Hepatocyte (in vitro differentiated cells): Measurements from ENCODE around the gene TAF5. TPM values are rescaled to one million over a fixed set of nuclear protein-coding genes. Genes with fewer than 3 reads are reported as not detected.

ENCODE experiments used
- DNase-seq: peaks from one replicate; pipeline ENCODE4 v3.0.0-alpha.2; 2016; ENCODE audit warnings: low spot score
- H2AFZ ChIP-seq: fragments of 200-600 bp; sonication (generic); 2 replicates; pipeline ENCODE4 v1.6.0; 2016; ENCODE audit warnings: antibody characterized with exemption, mild to moderate bottlenecking
- H3K27ac ChIP-seq: fragments of 200-600 bp; sonication (generic); 2 replicates; pipeline ENCODE4 v1.5.1; 2016; ENCODE audit warnings: mild to moderate bottlenecking
- H3K27me3 ChIP-seq: fragments of 200-600 bp; sonication (generic); 2 replicates; pipeline ENCODE4 v1.6.1; 2016
- H3K36me3 ChIP-seq: fragments of 200-600 bp; sonication (generic); replicated peaks from 2 replicates; pipeline ENCODE4 v1.5.1; 2016; ENCODE audit warnings: low read depth; ENCODE audit not compliant: insufficient read depth
- H3K4me1 ChIP-seq: fragments of 200-600 bp; sonication (generic); 2 replicates; pipeline ENCODE4 v1.5.1; 2016; ENCODE audit warnings: mild to moderate bottlenecking, moderate library complexity; ENCODE audit not compliant: insufficient read depth
- H3K4me2 ChIP-seq: fragments of 200-600 bp; sonication (generic); 2 replicates; pipeline ENCODE4 v1.6.0; 2016
- H3K4me3 ChIP-seq: fragments of 200-600 bp; sonication (generic); 2 replicates; pipeline ENCODE4 v1.5.1; 2016; ENCODE audit warnings: mild to moderate bottlenecking
- H3K79me2 ChIP-seq: fragments of 200-600 bp; sonication (generic); 2 replicates; pipeline ENCODE4 v1.6.0; 2017; ENCODE audit warnings: mild to moderate bottlenecking
- H3K9me2 ChIP-seq: fragments of 200-600 bp; sonication (generic); replicated peaks from 2 replicates; pipeline ENCODE4 v1.6.0; 2017; ENCODE audit warnings: mild to moderate bottlenecking; ENCODE audit not compliant: insufficient read depth
- H3K9me3 ChIP-seq: fragments of 200-600 bp; sonication (generic); 2 replicates; pipeline ENCODE4 v1.5.1; 2016; ENCODE audit warnings: low read depth, mild to moderate bottlenecking
- H4K20me1 ChIP-seq: fragments of 200-600 bp; sonication (generic); 2 replicates; pipeline ENCODE4 v1.6.0; 2016; ENCODE audit warnings: mild to moderate bottlenecking; ENCODE audit not compliant: insufficient read depth, poor library complexity, severe bottlenecking
- CTCF ChIP-seq: fragments of 200-600 bp; sonication (generic); IDR thresholded peaks from 2 replicates; pipeline ENCODE4 v1.5.1; 2016; ENCODE audit warnings: antibody characterized with exemption, mild to moderate bottlenecking; ENCODE audit not compliant: poor library complexity
- EZH2 ChIP-seq: fragments of 200-600 bp; sonication (generic); IDR thresholded peaks from 2 replicates; pipeline ENCODE4 v1.6.1; 2016; ENCODE audit warnings: antibody characterized with exemption, mild to moderate bottlenecking, borderline replicate concordance
- EZH2phosphoT487 ChIP-seq: fragments of 200-600 bp; sonication (generic); IDR thresholded peaks from one replicate; pipeline ENCODE4 v1.6.1; 2018; ENCODE audit warnings: antibody characterized with exemption, mild to moderate bottlenecking, low read depth, moderate library complexity; ENCODE audit not compliant: unreplicated experiment, severe bottlenecking
- WGBS: methylation state at CpG from one replicate; pipeline ENCODE4 v1.1.6; 2016; ENCODE audit warnings: low lambda C conversion rate; ENCODE audit errors: missing lambda C conversion rate; 5-methylcytosine and 5-hydroxymethylcytosine counted together
- polyA plus RNA-seq: library from polyadenylated mRNA; unstranded; fragments of >200 nt; fragmentation: Nextera tagmentation; extraction: Ambion mirVana; gene quantifications from 2 replicates; pipeline ENCODE4 v1.2.1, GENCODE V29; 2016
- total RNA-seq: library from RNA; depleted of rRNA; stranded (reverse); fragments of >200 nt; gene quantifications from 2 replicates; pipeline ENCODE4 v1.2.3, GENCODE V29; 2014

Gene TAF5
- total and polyA plus RNA-seq, 2 experiments from 2014 or later, result 5.4 to 6.6 TPM

GRCh38 chr10:103394180-103394579 is 26.4 kb downstream of the TAF5 start:
- Histone ChIP-seq H3K27me3 (no peaks in the 10 kb centered on the region), H4K20me1 (peaks cover 9% of the 10 kb centered on the region), H3K79me2 (peaks cover 66% of the 10 kb centered on the region), H3K9me2 (no peaks in the 10 kb centered on the region), H3K4me2 (peak overlapping the region; percentile 88), H3K4me1 (peaks cover 14% of the 10 kb centered on the region), H3K4me3 (no peak overlapping the region), H3K36me3 (no peaks in the 10 kb centered on the region), H3K9me3 (no peaks in the 10 kb centered on the region), H2AFZ (no peak overlapping the region), H3K27ac (no peak overlapping the region)
- 96% methylated on average over 14 of the region's 14 CpGs for WGBS
- TF ChIP-seq EZH2phosphoT487 (no peak), EZH2 (no peak), CTCF (no peak)
- no peak for DNase-seq

DNA sequence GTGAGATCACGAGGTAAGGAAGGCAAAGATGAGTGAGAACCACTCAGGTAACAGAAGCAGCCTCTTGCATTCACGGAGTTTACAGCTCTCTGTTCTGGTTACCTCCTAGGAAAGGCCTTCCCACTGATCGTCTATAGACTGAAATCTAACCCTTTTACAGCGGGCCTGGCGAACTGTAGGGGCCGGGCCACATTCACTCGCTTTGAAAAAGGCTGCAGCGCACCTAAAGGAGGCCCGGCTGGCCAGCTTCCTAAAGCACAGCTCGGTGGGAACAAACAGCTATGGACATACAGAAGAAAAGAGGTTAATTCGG is 27.9 kb downstream of the TAF5 start:
- H3K9me3 ChIP-seq, result no peaks in the 10 kb centered on the region
- no peaks in the 10 kb centered on the region for H3K36me3 ChIP-seq
- H2AFZ ChIP-seq, result peak overlapping the region; percentile 50
- H4K20me1 ChIP-seq, result peaks cover 9% of the 10 kb centered on the region
- H3K27ac ChIP-seq, result peak overlapping the region; percentile 88
- WGBS, result 3% methylated on average over 11 of the region's 11 CpGs
- peak overlapping the region; percentile 51 for H3K4me3 ChIP-seq
- no peaks in the 10 kb centered on the region for H3K27me3 ChIP-seq
- H3K4me2 ChIP-seq, result peak overlapping the region; percentile 88
- peaks cover 70% of the 10 kb centered on the region for H3K79me2 ChIP-seq
- no peaks in the 10 kb centered on the region for H3K9me2 ChIP-seq
- H3K4me1 ChIP-seq, result peaks cover 14% of the 10 kb centered on the region
- peak; percentile 32 for DNase-seq
- no peak for TF ChIP-seq CTCF
- no peak for TF ChIP-seq EZH2
- TF ChIP-seq EZH2phosphoT487, result no peak

- Histone ChIP-seq H4K20me1 (peaks cover 9% of the 10 kb centered on the region), H3K36me3 (no peaks in the 10 kb centered on the region), H2AFZ (peak within 1 kb of the TSS; percentile 66), H3K4me3 (peak within 1 kb of the TSS; percentile 51), H3K79me2 (peaks cover 70% of the 10 kb centered on the region), H3K4me1 (peaks cover 14% of the 10 kb centered on the region), H3K27ac (peak within 1 kb of the TSS; percentile 88), H3K9me2 (no peaks in the 10 kb centered on the region), H3K27me3 (no peaks in the 10 kb centered on the region), H3K4me2 (peak within 1 kb of the TSS; percentile 88), H3K9me3 (no peaks in the 10 kb centered on the region)
- DNase-seq, result peak; percentile 98
- under 1% methylated on average over 56 of the region's 56 CpGs for WGBS
- no peak for TF ChIP-seq CTCF
- no peak for TF ChIP-seq EZH2phosphoT487
Measured at GRCh38 chr10:103396067-103396788, 28.5 kb downstream of the TAF5 start, which contains the start of the genes ATP5MK and PDCD11. ATP5MK (minus strand) TSS chr10:103396475; CDS start chr10:103392457, 4,018 bp downstream. PDCD11 (plus strand) TSS chr10:103396626; CDS start chr10:103398427, 1,801 bp downstream.
